Effector CD4-positive, alpha-beta T cell (primary cell): Measurements from ENCODE around the gene GAS2L2.
"Not testable (repeated sequence)": the region's sequence is repeated elsewhere in the genome, so short reads cannot be mapped to it uniquely, and the experiment has no call there.

Experiments used
- DNase-seq: peaks from one replicate; pipeline ENCODE4 v3.0.0-alpha.2; 2020

Gene GAS2L2

DNA sequence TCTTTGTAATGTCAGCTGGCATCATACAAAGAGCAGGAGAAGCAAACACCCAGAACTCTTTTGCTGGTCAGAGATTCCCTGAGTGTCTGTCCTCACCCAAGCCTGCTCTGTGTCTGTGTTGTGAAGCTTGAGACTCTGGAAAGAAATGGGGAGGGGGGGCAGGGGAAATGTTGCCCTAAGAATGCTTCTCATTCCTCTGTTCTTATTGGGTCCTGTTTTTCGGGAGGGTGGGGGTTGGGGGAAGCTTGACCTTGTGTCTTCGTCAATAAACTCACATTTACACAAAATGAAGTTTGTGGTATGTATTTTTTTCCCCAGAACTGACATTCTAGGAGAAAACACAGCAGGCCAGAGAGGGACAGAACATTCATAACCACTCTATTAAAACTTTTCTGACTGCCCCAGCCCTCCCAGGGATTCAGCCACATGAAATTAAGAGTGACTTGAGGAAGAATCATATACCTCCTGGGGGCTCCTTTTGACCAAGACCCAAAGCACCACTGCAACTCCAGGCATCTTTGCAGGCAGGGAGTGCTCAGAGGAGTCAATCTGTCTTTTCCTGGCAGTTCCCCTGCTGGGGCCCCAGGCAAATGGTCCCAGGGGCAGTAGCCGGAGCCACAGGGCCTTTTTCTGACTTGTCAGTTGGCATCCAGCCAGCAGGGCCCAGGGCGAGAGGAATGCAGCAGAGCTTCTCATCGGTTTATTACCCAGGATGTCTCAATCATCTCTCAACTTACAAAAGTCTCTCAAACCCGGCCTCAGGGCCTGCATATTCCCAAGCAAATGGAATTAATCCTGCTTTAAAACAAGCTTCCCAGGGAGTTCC is 26.7 kb downstream of the GAS2L2 start:
- DNase-seq: no peak

DNA sequence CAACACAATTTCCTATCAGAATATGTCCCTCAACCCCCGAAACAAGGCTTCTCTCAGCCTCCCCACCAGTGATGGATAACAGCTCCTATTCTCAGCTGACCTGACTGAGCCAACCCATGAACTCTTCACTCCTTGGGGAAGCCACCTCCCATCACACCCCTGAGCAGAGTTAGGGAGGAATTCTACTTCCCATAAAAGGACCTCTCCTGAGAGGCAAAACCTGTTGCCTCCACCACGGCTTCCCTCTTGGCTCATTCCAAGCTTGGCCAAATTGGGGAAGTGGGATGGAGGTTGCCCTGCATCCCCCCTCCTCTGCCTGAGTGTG is 27.3 kb downstream of the GAS2L2 start:
- no peak for DNase-seq

DNA sequence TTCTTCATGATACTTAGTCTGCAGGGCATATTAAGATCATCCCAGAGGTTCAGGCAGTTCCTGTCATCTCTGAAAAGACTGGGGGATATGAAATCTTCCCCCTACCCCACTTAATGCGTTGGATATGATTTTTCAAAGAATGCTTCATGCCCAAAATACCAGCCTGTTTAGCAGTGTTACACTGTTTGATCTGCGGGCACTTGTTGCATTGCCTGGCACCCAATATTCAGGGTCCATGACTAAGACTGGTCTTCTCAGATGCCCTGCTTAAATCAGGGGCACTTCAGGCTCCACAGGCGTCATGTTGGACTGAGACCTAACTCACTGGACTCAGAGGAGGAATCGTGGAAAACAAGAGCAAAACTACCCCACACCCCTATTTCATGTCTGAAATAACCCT is 28.0 kb downstream of the GAS2L2 start:
- DNase-seq: no peak

DNA sequence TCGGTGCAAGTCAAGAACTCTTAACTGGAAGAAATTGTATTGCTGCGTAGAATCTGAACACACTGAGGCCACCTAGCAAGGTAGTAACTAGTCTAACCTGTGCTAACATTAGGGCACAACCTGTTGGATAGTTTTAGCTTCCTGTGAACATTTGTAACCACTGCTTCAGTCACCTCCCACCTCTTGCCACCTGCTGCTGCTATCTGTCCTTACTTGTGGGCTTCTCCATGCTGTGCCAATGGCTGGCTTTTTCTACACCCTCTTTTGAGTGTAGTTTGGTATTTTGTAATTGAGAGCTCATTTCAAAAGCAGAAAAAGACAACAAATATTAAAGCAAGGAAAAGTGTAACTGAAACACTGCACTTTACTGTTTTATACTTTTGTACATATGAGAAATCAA is 29.3 kb downstream of the GAS2L2 start:
- DNase-seq: no peak

DNA sequence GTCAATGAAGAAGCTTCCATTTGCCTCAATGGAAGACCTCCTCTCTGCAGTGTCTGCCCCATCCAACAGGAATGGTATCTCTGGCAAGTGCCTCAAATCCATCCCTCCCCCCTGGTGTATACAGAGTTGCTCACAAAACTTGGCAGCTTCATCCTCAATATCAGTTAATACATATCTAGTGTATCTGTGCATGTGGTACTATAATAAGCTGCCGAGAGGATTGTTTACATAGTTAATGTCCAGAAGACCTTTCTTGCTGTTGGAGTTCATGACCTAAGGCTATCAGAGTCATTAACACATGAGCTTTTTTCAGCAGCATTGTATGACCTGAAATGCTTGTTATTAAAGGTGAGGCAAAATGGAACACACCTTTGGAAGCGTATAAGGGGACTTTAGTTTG is 35.6 kb downstream of the GAS2L2 start:
- DNase-seq: no peak

DNA sequence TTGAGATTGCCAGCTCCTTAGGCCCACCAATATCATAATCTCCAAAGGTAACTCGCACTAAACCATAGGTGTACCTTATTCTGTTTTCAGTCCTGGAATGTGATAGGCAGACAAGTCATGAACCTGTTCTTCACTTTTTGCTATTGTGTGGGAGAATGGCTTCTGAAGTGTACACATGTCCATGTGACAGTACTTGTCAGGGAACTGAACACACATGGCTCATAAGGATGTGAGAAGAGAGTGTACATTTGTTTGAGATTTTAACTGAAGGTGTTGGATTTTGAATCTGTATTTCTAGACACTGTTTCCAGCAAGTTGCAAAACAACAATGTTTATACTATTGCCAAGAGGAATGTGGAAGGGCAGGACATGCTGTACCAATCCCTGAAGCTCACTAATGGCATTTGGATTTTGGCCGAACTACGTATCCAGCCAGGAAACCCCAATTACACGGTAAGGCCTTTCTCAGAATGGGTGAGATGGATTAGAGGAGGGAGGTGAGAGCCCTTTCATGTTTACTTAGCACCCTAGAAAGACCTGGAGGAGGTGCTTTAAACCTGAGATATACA is 36.1 kb downstream of the GAS2L2 start:
- DNase-seq: no peak

DNA sequence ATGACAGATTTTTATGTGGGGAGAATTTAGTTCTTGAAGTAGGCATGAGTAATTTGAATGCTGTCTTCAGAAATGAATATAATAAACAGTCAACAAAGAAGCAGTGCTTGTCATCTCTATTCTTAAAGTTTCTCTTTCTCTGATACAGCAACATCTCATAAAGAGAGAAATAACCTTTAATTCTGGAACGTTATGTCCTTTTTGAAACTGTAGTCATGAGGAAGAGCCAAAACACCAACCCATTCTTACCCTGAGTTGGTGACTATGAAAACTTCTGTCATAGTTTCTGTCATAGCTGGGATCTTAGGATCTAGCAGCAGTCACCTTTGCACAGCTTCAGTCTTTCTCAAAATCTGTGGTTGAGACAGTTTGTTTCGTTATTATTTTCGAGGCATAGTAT is 36.9 kb downstream of the GAS2L2 start:
- no peak for DNase-seq

DNA sequence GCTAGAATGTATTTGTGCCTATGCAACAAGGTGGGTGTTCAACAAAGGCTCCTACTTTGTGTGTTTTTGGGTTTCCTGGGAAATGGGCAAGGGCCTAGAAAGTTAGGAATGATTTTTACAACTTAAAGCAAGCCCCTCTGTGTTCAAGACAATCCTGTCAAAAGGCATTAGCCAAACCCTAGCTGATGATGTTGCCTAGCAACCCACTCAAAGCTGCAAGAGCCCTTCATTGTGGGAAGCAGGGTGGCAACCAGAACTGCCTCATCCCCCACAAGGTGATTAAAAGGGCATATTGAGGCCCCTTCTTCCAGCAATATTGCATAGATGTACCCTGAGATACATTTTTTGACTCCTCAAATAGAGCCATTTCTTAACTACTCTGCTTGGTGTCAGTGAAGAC is 37.6 kb downstream of the GAS2L2 start:
- DNase-seq: no peak

DNA sequence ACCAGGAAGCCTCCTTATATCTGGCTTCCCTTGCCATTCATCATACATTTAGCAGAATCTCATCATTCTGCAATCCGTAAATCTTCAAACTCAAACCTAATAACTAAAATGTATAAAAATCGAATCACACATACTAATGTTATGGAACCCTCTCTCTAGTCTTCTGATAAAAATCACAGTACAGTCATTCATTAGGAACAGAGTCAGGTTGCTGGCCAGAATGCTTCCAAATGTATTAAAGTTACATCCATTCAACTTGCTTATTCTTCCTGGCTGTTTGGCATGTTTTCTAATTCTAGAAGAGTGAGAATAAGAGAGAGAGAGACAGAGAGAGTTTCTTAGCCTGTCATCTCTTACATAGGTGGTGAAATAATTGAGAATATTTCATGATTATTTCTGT is 38.1 kb downstream of the GAS2L2 start:
- no peak for DNase-seq

DNA sequence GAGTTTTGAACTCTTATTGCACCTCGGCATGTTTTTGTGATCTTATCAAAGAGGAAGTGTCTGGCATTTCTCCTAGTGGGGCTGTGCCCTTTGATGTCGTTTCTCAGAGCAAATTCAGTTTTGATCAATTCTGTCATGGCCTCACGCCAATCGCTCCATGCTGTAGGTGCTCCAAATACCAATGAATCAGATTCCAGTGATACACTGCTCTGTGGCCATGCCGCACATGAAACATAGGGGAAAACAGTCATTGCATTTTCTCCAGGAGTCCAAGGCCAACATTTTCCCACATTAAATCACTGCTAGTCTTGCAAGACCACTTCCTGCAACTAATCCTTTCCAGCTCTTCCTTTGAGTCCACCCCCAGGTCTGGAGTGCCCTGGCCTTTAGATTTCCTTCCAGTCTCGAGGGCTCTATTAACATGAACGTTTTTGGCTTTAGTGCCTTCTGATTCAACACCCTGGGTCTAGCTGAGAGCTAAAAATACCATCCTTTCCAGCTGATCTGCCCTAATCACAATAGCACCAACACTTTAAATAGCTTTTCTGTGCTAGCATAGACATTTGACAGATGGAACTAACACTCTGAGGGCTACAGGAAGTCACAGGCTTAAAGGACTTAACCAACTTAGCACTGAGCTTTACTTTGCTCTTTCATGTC is 39.8 kb downstream of the GAS2L2 start:
- DNase-seq: no peak

DNA sequence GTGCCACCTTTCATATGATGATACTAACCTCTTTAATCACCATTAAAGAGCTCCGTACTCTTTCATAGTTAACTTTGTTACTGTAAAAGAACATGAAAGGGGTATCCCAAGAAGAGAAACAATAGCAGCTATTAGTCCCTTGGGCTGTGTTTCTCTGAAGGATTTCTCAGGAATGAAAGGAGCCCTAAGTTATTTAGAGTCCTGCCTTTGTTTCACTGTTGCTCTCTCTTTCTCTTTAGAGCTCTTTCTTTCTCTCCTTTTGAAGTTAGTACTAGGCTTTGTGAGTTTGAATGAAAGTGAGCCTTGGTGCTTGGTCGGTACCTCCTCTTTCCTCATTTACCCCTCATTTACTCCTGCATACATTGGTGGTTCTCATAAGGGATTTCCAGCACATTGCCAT is 42.1 kb downstream of the GAS2L2 start:
- no peak for DNase-seq

DNA sequence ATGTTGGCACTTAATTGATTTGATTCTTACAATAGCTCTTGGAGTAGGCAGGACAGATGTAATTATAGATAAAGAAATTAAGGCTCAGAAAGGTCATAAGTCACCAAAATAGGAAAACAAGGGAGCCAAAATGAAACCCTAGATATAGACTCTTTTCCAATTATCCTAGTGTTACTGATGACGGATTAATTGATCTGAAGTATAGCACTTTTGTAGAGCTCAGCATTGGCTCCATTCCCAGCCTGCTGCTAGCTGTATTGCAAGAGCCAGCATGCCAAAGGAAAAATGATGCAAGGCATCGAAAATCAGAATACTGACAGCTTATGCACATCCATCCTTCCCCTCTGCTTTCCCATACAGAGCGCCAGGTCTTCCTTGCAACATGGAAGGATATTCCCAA is 43.2 kb downstream of the GAS2L2 start:
- no peak for DNase-seq

DNA sequence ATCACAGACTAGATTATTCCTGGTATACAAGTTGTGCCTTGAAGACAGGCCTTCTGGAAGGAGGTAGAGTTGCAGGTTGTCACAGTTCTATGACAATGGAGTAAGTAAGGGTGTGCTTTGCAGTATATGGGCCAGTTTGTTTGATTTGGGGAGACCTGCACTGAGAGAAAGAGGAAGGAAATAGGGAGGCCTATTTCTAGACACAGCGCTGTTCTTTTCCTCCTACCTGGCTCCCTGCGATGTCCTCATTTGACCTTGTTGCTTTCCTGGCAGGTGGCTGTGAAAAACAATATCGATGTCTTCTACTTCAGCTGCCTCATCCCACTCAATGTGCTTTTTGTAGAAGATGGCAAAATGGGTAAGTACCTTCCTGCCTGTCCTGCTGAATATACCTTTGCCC is 44.1 kb downstream of the GAS2L2 start:
- DNase-seq: no peak

DNA sequence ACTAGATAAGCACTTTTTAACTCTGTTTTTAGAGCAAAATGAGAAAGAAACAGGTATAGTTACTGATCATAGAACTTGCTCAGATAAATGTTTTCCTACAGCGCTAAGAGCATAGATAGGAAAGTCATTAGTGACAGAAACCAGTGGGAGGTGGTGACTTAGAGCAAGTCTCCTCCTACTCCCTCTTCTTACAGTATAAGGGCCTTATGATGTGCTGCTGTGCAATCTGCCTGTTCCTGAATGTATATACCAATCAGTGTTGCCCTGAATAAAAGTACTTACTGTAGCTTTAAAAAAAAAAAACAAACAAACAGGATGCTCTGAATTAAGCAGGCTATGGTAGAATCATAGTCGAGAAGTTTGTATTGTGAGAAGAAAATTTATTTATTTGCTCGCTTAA is 44.9 kb downstream of the GAS2L2 start:
- no peak for DNase-seq

DNA sequence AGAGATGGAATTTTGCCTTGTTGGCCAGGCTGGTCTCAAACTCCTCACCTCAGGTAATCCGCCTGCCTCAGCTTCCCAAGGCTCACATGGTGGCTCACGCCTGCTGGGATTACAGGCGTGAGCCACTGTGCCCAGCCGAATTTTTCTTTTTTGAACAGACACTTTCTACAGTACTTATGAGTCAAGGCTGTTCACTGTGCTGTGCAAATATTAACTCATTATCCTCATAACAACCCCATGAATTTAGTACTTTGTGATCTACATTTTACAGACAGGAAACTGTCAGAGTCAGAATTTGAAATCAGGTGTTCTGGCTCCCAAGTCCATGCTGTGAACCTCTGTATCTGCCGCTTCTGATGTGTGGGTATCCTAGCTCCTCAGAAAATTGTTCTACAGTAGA is 47.3 kb downstream of the GAS2L2 start:
- DNase-seq: no peak

DNA sequence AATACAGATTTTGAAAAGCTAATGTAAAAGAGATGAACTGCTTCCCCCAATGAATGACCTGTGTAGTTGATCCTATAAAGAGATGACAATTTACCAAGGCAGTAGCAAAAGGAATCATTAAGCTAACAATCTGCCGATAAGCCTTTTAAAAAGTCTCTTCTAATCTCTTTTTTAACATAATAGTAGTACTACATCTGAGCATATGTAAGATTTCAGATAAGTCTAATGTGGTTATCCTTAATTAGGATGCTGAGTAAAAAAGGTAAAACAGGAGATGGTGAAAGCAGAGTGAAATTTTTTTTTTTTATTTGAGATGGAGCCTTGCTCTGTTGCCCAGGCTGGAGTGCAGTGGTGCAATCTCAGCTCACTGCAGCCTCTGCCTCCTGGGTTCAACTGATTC is 47.8 kb downstream of the GAS2L2 start:
- no peak for DNase-seq

DNA sequence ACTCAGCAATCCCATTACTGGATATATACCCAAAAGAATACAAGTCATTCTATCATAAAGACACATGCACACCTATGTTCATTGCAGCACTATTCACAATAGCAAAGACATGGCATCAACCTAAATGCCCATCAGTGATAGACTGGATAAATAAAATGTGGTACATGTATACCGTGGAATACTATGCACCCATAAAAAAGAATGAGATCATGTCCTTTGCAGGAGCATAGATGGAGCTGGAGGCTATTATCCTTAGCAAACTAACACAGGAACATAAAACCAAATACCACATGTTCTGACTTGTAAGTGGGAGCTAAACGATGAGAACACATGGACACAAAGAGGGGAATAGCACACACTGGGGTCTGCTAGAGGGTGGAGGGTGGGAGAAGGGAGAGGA is 49.7 kb downstream of the GAS2L2 start:
- not testable (repeated sequence) for DNase-seq

DNA sequence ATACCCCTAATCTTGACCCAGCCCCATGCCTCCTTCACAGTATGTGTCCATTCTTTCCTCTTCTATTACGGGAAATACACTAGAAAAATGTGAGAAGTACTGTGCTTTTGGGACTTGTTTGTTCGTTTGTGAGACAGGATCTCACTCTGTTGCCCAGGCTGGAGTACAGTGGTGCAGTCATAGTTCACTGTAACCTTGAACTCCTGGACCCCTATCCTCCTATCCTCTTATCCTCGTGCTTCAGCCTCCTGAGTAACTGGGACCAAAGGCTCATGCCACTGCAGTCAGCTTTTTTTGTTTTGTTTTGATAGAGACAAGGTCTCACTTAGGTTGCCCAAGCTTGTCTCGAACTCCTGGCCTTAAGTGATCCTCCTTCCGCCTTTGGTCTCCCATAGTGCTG is 51.5 kb downstream of the GAS2L2 start:
- no peak for DNase-seq

DNA sequence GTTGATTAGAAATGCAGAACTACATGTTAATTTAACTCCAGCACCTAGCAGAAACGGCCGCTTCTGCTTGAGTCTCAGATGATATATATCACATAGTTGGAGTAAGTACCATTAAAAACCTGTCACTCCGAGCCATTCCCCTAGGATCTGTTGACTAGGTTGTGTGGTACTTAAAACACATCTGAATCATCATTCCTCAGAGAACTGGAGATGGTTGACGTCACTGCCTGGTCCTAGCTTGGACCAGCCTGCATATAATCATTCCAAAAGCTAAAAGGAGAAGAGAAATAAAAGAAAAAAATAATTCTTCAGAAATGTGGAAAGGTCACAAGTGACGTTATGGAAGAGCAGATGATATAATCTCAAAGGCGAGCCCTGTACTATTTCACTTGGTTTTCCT is 52.9 kb downstream of the GAS2L2 start:
- no peak for DNase-seq

DNA sequence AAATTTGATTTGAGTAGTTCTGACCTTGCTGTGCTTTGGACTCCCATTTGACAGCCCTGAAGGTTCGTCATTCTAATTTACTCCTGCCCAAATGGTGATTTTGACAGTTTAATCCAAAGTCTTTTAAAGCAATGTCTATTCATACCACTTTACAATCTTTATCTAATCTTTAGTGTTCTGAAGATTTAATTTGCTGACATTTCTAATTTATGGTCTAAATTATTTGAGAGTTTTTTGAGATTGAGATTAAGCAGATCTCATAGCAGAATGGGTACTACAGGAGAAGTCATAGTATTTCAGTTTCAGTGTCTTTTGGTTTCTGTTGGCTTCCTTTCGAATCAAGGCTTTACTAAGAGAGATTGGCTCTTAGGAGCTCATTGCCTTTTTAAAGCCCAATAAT is 54.2 kb downstream of the GAS2L2 start:
- no peak for DNase-seq

DNA sequence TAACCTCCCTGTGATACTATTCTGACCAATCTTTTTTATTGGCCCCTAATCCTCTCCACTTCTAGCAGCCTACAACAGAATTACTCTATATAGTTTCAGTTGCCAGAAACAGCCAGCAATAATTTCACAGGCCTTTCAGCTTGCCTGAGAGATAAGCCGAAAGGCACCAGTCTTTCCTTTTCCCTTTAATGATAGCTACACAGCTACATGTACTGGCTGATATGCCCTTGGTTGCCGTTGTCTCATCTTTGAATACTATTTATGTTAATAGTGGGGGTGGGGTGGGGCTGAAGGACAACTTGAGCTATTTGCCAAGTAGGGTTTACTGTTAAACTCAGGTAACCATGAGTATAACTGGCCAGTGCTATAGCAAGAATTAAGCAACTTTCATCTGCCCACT is 57.4 kb downstream of the GAS2L2 start:
- DNase-seq: no peak

DNA sequence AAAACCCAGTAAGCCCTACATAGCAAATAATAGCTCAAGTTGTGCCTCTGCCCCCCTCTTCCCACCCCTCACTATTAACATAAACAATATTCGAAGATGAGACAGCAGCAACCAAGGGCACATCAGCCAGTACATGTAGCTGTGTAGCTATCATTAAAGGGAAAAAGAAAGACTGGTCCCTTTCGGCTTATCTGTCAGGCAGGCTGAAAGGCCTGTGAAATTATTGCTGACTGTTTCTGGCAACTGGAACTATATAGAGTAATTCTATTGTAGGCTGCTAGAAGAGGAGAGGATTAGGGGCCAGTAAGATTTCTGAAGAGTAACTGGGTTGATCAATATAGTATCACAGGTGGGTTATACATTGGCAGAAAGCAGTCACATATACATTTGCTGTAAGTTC is 58.1 kb downstream of the GAS2L2 start:
- DNase-seq: no peak
